Measurements from ENCODE around the gene NUBP2. TPM values are rescaled to one million over a fixed set of nuclear protein-coding genes. Genes with fewer than 3 reads are reported as not detected.

Gene NUBP2
- total RNA-seq, 1 donor from 2014 or later: 66.6 TPM

- no peak for TF ChIP-seq CTCF (conservative IDR thresholded peaks at IDR 0.05)
- Mint-ChIP-seq H3K9me3 (no peaks in the 10 kb centered on the region), H3K36me3 (peaks cover 7% of the 10 kb centered on the region), H3K4me1 (ENCODE audit: unreplicated experiment) (no peaks in the 10 kb centered on the region), H3K4me3 (no peak overlapping the region), H3K27me3 (no peaks in the 10 kb centered on the region), H3K27ac (no peak overlapping the region)
- DNase-seq (ENCODE audit: extremely low spot score, unreplicated experiment): no peak
Observed at GRCh38 chr16:1809281-1809801, 26.6 kb downstream of the NUBP2 start.

- Mint-ChIP-seq H3K9me3 (no peaks in the 10 kb centered on the region), H3K36me3 (peaks cover 9% of the 10 kb centered on the region), H3K27me3 (no peaks in the 10 kb centered on the region), H3K4me1 (ENCODE audit: unreplicated experiment) (no peaks in the 10 kb centered on the region), H3K27ac (no peak overlapping the region), H3K4me3 (no peak overlapping the region)
- no peak for DNase-seq (ENCODE audit: extremely low spot score, unreplicated experiment)
- no peak for TF ChIP-seq CTCF (conservative IDR thresholded peaks at IDR 0.05)
Observed at GRCh38 chr16:1810106-1810505, 27.3 kb downstream of the NUBP2 start.

DNA sequence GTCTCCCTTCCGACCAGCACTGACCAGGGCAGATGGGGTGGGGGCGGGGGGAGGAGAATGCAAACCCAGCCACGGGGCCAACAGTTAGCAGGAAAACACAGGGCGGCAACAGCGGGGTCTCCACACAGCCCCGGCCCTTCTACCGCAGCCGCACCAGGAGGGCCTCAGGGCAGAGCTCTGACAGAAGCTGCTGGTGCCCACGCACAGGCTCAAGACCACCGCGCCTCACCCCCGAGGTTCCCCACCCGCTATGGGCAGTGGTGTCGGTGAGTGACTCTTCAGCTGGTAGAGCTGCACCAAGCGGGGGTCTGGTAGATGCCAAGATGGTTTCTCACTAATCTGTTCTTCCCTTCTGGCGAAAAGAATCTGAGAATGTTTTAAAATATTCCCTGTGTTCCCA lies 27.8 kb downstream of the NUBP2 start:
- Mint-ChIP-seq H3K27me3 (no peaks in the 10 kb centered on the region), H3K9me3 (no peaks in the 10 kb centered on the region), H3K36me3 (peaks cover 13% of the 10 kb centered on the region), H3K27ac (no peak overlapping the region), H3K4me3 (no peak overlapping the region), H3K4me1 (ENCODE audit: unreplicated experiment) (no peaks in the 10 kb centered on the region)
- TF ChIP-seq CTCF (conservative IDR thresholded peaks at IDR 0.05): no peak
- no peak for DNase-seq (ENCODE audit: extremely low spot score, unreplicated experiment)

- DNase-seq (ENCODE audit: extremely low spot score, unreplicated experiment): no peak
- H3K36me3 Mint-ChIP-seq: peaks cover 6% of the 10 kb centered on the region
- H3K4me3 Mint-ChIP-seq: no peak overlapping the region
- H3K27ac Mint-ChIP-seq: no peak overlapping the region
- peak; percentile 60 for TF ChIP-seq CTCF (conservative IDR thresholded peaks at IDR 0.05)
- H3K4me1 Mint-ChIP-seq (ENCODE audit: unreplicated experiment): no peaks in the 10 kb centered on the region
- no peaks in the 10 kb centered on the region for H3K27me3 Mint-ChIP-seq
- H3K9me3 Mint-ChIP-seq: no peaks in the 10 kb centered on the region
Observed at GRCh38 chr16:1812732-1813163, 30.0 kb downstream of the NUBP2 start.

DNA sequence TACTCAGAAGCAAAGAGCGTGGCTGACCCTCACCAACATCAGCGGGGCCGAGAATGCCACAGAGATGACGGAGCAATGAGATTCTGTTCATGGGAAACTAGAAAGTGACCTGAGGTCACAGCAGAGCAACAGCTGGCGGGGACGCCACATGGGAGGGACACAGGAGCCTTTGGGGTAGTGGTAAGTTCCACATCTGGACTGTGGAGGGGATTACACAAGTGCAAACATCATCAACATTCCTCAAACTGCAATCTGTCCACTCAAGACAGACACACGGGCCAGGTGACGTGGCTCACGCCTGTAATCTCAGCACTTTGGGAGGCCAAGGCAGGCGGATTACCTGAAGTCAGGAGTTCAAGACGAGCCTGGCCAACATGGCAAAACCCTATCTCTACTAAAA lies 32.7 kb downstream of the NUBP2 start:
- H3K27ac Mint-ChIP-seq: peak overlapping the region; percentile 38
- H3K4me1 Mint-ChIP-seq (ENCODE audit: unreplicated experiment): no peaks in the 10 kb centered on the region
- peaks cover 6% of the 10 kb centered on the region for H3K36me3 Mint-ChIP-seq
- no peaks in the 10 kb centered on the region for H3K27me3 Mint-ChIP-seq
- H3K9me3 Mint-ChIP-seq: no peaks in the 10 kb centered on the region
- no peak for DNase-seq (ENCODE audit: extremely low spot score, unreplicated experiment)
- no peak overlapping the region for H3K4me3 Mint-ChIP-seq
- TF ChIP-seq CTCF (conservative IDR thresholded peaks at IDR 0.05): no peak
